Activated T-cell treated with anti-CD3 and anti-CD28 coated beads for 48 hours (primary cell): ENCODE measurements around the gene PABPC1L2B.
"Not testable (repeated sequence)": the region's sequence is repeated elsewhere in the genome, so short reads cannot be mapped to it uniquely, and the experiment has no call there.

Experiments used
- DNase-seq: peaks from one replicate; pipeline ENCODE4 v3.0.0-alpha.2; 2020; ENCODE audit warnings: low read depth

PABPC1L2B gene

GRCh38 chrX:73002733-73003132, at the start of gene PABPC1L2B:
PABPC1L2B (plus strand) TSS chrX:73002939; CDS start chrX:73003643, 704 bp downstream.
- not testable (repeated sequence) for DNase-seq

DNA sequence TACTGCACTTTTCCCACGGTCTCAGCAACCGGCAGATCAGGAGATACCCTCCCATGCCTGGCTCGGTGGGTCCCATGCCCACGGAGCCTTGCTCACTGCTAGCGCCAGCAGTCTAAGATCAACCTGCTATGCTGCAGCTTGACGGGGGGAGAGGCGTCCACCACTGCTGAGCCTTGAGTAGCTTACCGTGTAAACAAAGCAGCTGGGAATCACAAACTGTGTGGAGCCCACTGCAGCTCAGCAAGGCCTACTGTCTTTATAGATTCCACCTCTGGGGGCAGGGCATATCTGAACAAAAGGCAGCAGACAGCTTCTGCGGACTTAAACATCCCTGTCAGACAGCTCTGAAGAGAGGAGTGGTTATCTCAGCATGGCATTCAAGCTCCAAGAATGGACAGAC, 42.8 kb upstream of the PABPC1L2B start:
- DNase-seq, result not testable (repeated sequence)

- not testable (repeated sequence) for DNase-seq
Measured at GRCh38 chrX:72971859-72972258, 30.9 kb upstream of the PABPC1L2B start.

GRCh38 chrX:72974885-72975284, 27.9 kb upstream of the PABPC1L2B start:
- DNase-seq, result not testable (repeated sequence)

- DNase-seq, result not testable (repeated sequence)
Measured at GRCh38 chrX:72980894-72981469, 21.8 kb upstream of the PABPC1L2B start.

GRCh38 chrX:73004032-73004431, 1.3 kb downstream of the PABPC1L2B start:
- DNase-seq, result not testable (repeated sequence)

DNA sequence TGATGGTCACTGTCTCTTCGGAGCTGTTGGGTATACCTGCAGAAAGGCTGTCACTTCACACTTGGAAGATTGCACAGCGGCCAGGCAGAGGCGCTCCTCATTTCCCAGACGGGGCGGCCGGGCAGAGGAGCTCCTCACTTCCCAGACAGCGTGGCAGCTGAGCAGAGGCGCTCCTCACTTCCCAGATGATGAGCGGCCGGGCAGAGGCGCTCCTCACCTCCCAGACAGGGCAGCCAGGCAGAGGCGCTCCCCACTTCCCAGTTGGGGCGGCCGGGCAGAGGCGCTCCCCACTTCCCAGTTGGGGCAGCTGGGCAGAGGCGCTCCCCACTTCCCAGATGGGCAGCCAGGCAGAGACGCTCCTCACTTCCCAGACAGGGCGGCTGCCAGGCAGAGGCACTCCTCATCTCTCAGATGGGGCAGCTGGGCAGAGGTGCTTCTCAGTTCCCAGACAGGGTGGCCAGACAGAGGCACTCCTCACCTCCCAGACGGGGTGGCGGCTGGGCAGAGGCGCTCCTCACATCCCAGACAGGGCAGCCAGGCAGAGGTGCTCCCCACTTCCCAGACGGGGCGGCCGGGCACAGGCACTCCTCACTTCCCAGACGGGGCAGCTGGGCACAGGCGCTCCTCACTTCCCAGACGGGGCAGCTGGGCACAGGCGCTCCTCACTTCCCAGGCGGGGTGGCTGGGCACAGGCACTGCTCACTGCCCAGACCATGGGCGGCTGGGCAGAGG, 18.8 kb downstream of the PABPC1L2B start:
- no peak for DNase-seq

GRCh38 chrX:73022093-73022445, 19.3 kb downstream of the PABPC1L2B start:
- DNase-seq, result not testable (repeated sequence)

- DNase-seq, result no peak
Measured at GRCh38 chrX:73028876-73029275, 26.1 kb downstream of the PABPC1L2B start.
